AG04449 (cell line): ENCODE results near the gene RNASEL.

ENCODE experiments used
- CTCF ChIA-PET: fragments of 350-600 bp; formaldehyde crosslinking; extraction: SDS; loops from one replicate; lab custom pipeline; 2021; ENCODE audit warnings: antibody characterized with exemption; lab: Yijun Ruan, JAX
- POLR2A ChIA-PET: fragments of 400-600, 350-600 bp; formaldehyde crosslinking; extraction: SDS; loops from one replicate; lab custom pipeline; 2020; ENCODE audit warnings: antibody characterized with exemption, inconsistent platforms; lab: Yijun Ruan, JAX
- DNase-seq: peaks from one replicate; pipeline ENCODE4 v3.0.0-alpha.2; 2010; ENCODE audit warnings: low read depth, low spot score
- H3K4me3 ChIP-seq: 2 replicates; pipeline ENCODE4 v1.5.1; 2011; ENCODE audit warnings: low read depth, mild to moderate bottlenecking, control low read depth, low read length
- CTCF ChIP-seq: IDR thresholded peaks from one replicate; pipeline ENCODE4 v1.5.1; 2011; ENCODE audit warnings: mild to moderate bottlenecking, moderate library complexity, low read length, control low read depth, inconsistent platforms; ENCODE audit not compliant: insufficient read depth; ENCODE audit errors: missing control alignments

RNASEL gene

GRCh38 chr1:182615468-182616129, 26.5 kb upstream of the RNASEL start:
- POLR2A ChIA-PET: interaction anchor here (1.7 kb wide), 1 partner anchor 11 kb away, joined by 8 read pairs; the partner anchor contains the start of gene RGS16

GRCh38 chr1:182614796-182615454, 25.9 kb upstream of the RNASEL start:
- ChIA-PET POLR2A (interaction anchor here (1.7 kb wide), 1 partner anchor 11 kb away, joined by 8 read pairs; the partner anchor contains the start of gene RGS16), CTCF (interaction anchor here (0.9 to 13.7 kb wide), 6 partner anchors 10 to 173 kb away, joined by 3 to 184 read pairs (median 4); no protein-coding TSS in a partner anchor)
- TF ChIP-seq CTCF: no peak
- H3K4me3 ChIP-seq: peak overlapping the region; percentile 51
- no peak for DNase-seq

More at GRCh38 chr1:182615468-182616129, 26.5 kb upstream of the RNASEL start:
- H3K4me3 ChIP-seq: peak overlapping the region; percentile 51
- TF ChIP-seq CTCF: no peak
- DNase-seq: no peak
- CTCF ChIA-PET: interaction anchor here (0.9 to 13.7 kb wide), 6 partner anchors 10 to 171 kb away, joined by 3 to 184 read pairs (median 6); no protein-coding TSS in a partner anchor

- no peak for TF ChIP-seq CTCF
- CTCF ChIA-PET: interaction anchor here (1.3 to 13.7 kb wide), 2 partner anchors 13 to 469 kb away, joined by 4 to 184 read pairs; no protein-coding TSS in a partner anchor
- POLR2A ChIA-PET: no interaction called here
These were observed 22.7 kb upstream of the RNASEL start for GRCh38 chr1:182611787-182612186.

GRCh38 chr1:182611326-182611725, 22.3 kb upstream of the RNASEL start:
- CTCF ChIA-PET: interaction anchor here (1.3 to 13.7 kb wide), 2 partner anchors 13 to 468 kb away, joined by 4 to 184 read pairs; no protein-coding TSS in a partner anchor
- POLR2A ChIA-PET: no interaction called here
- H3K4me3 ChIP-seq: no peak overlapping the region
- DNase-seq: no peak
- no peak for TF ChIP-seq CTCF

More at GRCh38 chr1:182611787-182612186, 22.7 kb upstream of the RNASEL start:
- H3K4me3 ChIP-seq: no peak overlapping the region
- no peak for DNase-seq

- no peak for DNase-seq
- H3K4me3 ChIP-seq: no peak overlapping the region
- TF ChIP-seq CTCF: no peak
- POLR2A ChIA-PET: no interaction called here
- CTCF ChIA-PET: interaction anchor here (0.8 to 13.7 kb wide), 3 partner anchors 12 to 467 kb away, joined by 3 to 184 read pairs (median 4); no protein-coding TSS in a partner anchor
These were observed 21.6 kb upstream of the RNASEL start for GRCh38 chr1:182610606-182611194.
